ENCODE measurements around the gene MEX3C.

Gene MEX3C

GRCh38 chr18:51183372-51184090 lies 13.9 kb downstream of the MEX3C start:
- TF ChIP-seq, protein P1, sequence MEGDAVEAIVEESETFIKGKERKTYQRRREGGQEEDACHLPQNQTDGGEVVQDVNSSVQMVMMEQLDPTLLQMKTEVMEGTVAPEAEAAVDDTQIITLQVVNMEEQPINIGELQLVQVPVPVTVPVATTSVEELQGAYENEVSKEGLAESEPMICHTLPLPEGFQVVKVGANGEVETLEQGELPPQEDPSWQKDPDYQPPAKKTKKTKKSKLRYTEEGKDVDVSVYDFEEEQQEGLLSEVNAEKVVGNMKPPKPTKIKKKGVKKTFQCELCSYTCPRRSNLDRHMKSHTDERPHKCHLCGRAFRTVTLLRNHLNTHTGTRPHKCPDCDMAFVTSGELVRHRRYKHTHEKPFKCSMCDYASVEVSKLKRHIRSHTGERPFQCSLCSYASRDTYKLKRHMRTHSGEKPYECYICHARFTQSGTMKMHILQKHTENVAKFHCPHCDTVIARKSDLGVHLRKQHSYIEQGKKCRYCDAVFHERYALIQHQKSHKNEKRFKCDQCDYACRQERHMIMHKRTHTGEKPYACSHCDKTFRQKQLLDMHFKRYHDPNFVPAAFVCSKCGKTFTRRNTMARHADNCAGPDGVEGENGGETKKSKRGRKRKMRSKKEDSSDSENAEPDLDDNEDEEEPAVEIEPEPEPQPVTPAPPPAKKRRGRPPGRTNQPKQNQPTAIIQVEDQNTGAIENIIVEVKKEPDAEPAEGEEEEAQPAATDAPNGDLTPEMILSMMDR (IDR thresholded peaks at IDR 0.05; ENCODE audit: control insufficient read depth, extremely low read depth, insufficient read depth) = no peak
- no peak overlapping the region for H3K4me3 ChIP-seq (ENCODE audit: low read depth, low read length)
- no peak for DNase-seq (ENCODE audit: low read depth)

DNA sequence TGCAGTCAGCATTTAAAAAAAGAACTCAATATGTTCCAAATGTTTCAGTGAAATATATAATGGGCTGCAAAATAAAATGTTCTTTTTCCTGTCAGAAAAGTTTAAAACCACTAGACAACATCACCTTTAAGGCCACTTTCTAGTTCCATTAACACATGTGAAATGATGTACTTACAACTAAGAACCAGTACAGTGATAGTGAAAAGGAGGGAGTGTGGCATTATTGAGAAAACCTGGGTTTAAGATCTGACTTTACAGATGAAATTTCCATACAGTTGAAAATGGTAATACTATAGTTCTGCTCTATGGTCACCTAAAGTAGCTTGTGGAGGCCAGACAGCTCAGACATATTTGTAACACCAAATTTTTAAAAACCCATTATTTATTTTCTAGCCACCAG lies 14.7 kb downstream of the MEX3C start:
- DNase-seq (ENCODE audit: low read depth) = no peak
- TF ChIP-seq, protein P1 (IDR thresholded peaks at IDR 0.05; ENCODE audit: control insufficient read depth, extremely low read depth, insufficient read depth) = no peak
- no peak overlapping the region for H3K4me3 ChIP-seq (ENCODE audit: low read depth, low read length)

- TF ChIP-seq, protein P1 (IDR thresholded peaks at IDR 0.05; ENCODE audit: control insufficient read depth, extremely low read depth, insufficient read depth) = no peak
- H3K4me3 ChIP-seq (ENCODE audit: low read depth, low read length) = no peak overlapping the region
- no peak for DNase-seq (ENCODE audit: low read depth)
Observed at GRCh38 chr18:51171625-51172259, 25.7 kb downstream of the MEX3C start.

DNA sequence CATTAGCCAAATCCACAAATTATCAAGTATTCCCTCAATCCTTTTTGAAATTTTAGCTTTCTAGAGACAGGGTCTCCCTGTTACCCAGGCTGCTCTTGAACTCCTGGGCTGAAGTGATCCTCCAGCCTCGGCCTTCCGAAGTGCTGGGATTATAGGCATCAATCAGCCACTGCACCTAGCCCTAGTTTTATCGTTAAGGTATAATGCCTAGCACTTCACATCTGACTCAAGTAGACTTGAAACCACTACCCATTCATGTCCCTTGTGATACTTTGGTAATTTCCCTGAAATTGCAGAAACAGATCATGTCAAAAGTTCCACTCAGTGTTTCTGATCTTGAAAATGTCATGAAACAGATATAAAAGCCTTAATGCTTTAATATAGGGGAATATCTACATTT lies 26.3 kb downstream of the MEX3C start:
- TF ChIP-seq, protein P1 (IDR thresholded peaks at IDR 0.05; ENCODE audit: control insufficient read depth, extremely low read depth, insufficient read depth) = no peak
- DNase-seq (ENCODE audit: low read depth) = no peak
- no peak overlapping the region for H3K4me3 ChIP-seq (ENCODE audit: low read depth, low read length)

DNA sequence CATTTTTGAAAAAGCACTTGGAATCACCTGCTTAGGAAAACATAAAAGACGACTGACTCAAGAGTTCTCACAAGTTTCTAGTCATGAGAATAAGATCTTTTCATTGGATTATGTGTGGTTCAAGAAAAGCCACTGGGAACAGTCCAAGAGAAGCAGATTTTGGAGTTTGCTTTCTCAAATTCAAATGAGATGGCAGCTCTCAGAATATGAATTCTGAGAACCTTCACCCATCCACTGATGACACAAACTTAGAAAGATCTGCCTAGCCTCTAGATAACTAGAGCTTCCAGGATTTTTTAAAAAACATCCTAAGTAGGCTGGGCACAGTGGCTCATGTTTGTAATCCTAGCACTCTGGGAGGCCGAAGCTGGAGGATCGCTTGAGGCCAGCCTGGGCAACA lies 26.8 kb downstream of the MEX3C start:
- TF ChIP-seq, protein P1 (IDR thresholded peaks at IDR 0.05; ENCODE audit: control insufficient read depth, extremely low read depth, insufficient read depth) = no peak
- DNase-seq (ENCODE audit: low read depth) = no peak

GRCh38 chr18:51169731-51170130 lies 27.8 kb downstream of the MEX3C start:
- no peak for DNase-seq (ENCODE audit: low read depth)
- TF ChIP-seq, protein P1 (IDR thresholded peaks at IDR 0.05; ENCODE audit: control insufficient read depth, extremely low read depth, insufficient read depth) = no peak
- H3K4me3 ChIP-seq (ENCODE audit: low read depth, low read length) = no peak overlapping the region

More for the DNA sequence above, 26.8 kb downstream of the MEX3C start:
- H3K4me3 ChIP-seq (ENCODE audit: low read depth, low read length) = no peak overlapping the region

Measured in LNCaP clone FGC (cell line).